ENCODE results near the gene MOB1B.

GRCh38 chr4:70984589-70984988 is 82.4 kb downstream of the MOB1B start:
- TF ChIP-seq POLR2A (IDR thresholded peaks at IDR 0.05), result no peak
- TF ChIP-seq, protein P1, sequence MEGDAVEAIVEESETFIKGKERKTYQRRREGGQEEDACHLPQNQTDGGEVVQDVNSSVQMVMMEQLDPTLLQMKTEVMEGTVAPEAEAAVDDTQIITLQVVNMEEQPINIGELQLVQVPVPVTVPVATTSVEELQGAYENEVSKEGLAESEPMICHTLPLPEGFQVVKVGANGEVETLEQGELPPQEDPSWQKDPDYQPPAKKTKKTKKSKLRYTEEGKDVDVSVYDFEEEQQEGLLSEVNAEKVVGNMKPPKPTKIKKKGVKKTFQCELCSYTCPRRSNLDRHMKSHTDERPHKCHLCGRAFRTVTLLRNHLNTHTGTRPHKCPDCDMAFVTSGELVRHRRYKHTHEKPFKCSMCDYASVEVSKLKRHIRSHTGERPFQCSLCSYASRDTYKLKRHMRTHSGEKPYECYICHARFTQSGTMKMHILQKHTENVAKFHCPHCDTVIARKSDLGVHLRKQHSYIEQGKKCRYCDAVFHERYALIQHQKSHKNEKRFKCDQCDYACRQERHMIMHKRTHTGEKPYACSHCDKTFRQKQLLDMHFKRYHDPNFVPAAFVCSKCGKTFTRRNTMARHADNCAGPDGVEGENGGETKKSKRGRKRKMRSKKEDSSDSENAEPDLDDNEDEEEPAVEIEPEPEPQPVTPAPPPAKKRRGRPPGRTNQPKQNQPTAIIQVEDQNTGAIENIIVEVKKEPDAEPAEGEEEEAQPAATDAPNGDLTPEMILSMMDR (IDR thresholded peaks at IDR 0.05), result no peak
- TF ChIP-seq POLR2AphosphoS5 (IDR thresholded peaks at IDR 0.05), result no peak
- no peak for TF ChIP-seq EP300 (IDR thresholded peaks at IDR 0.05)
